Right atrium auricular region (tissue), 2 donors: Measurements from ENCODE around the gene SNX14. TPM values are rescaled to one million over a fixed set of nuclear protein-coding genes. Genes with fewer than 3 reads are reported as not detected.
"Not testable (repeated sequence)": the region's sequence is repeated elsewhere in the genome, so short reads cannot be mapped to it uniquely, and the experiment has no call there.

Experiments used
- DNase-seq: peaks from one replicate; pipeline ENCODE4 v3.0.0-alpha.2; 2019; ENCODE audit warnings: low spot score
- H3K27ac ChIP-seq, 2 donors: fragments of 200-600 bp; sonication (generic); 1 replicate in 1 of 2; 2 replicates in 1 of 2; pipeline ENCODE4 v1.5.1; 2016 to 2019
- H3K27me3 ChIP-seq, 2 donors: fragments of 200-600 bp; sonication (generic); one replicate each; pipeline versions ENCODE4 v1.5.1 to v1.6.0; 2017 to 2019
- H3K36me3 ChIP-seq: fragments of 200-600 bp; sonication (generic); one replicate; pipeline ENCODE4 v1.5.1; 2016
- H3K4me1 ChIP-seq, 2 donors: fragments of 200-600 bp; sonication (generic); one replicate each; pipeline versions ENCODE4 v1.5.1 to v1.6.0; 2017 to 2019
- H3K4me3 ChIP-seq, 2 donors: fragments of 200-600 bp; sonication (generic); 1 replicate in 1 of 2; 2 replicates in 1 of 2; pipeline ENCODE4 v1.5.1; 2017 to 2019; ENCODE audit warnings: mild to moderate bottlenecking in 1 of 2, moderate library complexity in 1 of 2
- H3K9me3 ChIP-seq, 2 donors: fragments of 200-600 bp; sonication (generic); one replicate each; pipeline ENCODE4 v1.5.1; 2019
- total RNA-seq, 2 donors: library from RNA; depleted of rRNA; stranded (reverse); fragments of >200 nt; gene quantifications; one replicate each; pipeline ENCODE4 v1.1.0, GENCODE V29; 2016
- TF ChIP-seq, protein P1 (sequence below), 2 donors: fragments of 200-600 bp; sonication (generic); IDR thresholded peaks; one replicate each; pipeline ENCODE4 v1.5.1; 2019; ENCODE audit warnings: antibody characterized with exemption in 2 of 2

Gene SNX14
- total RNA-seq, 2 donors from 2014 or later, result 37.7 to 57.2 TPM

- no peak overlapping the region for H3K27ac ChIP-seq
- no peaks in the 10 kb centered on the region for H3K4me1 ChIP-seq
- no peaks in the 10 kb centered on the region for H3K27me3 ChIP-seq
- no peaks in the 10 kb centered on the region for H3K9me3 ChIP-seq
- TF ChIP-seq, protein P1, sequence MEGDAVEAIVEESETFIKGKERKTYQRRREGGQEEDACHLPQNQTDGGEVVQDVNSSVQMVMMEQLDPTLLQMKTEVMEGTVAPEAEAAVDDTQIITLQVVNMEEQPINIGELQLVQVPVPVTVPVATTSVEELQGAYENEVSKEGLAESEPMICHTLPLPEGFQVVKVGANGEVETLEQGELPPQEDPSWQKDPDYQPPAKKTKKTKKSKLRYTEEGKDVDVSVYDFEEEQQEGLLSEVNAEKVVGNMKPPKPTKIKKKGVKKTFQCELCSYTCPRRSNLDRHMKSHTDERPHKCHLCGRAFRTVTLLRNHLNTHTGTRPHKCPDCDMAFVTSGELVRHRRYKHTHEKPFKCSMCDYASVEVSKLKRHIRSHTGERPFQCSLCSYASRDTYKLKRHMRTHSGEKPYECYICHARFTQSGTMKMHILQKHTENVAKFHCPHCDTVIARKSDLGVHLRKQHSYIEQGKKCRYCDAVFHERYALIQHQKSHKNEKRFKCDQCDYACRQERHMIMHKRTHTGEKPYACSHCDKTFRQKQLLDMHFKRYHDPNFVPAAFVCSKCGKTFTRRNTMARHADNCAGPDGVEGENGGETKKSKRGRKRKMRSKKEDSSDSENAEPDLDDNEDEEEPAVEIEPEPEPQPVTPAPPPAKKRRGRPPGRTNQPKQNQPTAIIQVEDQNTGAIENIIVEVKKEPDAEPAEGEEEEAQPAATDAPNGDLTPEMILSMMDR (IDR thresholded peaks at IDR 0.05), result no peak
- no peak for DNase-seq
- no peak overlapping the region for H3K4me3 ChIP-seq
- peaks cover 23% of the 10 kb centered on the region for H3K36me3 ChIP-seq
These were observed 42.4 kb downstream of the SNX14 start for GRCh38 chr6:85551264-85551663.

DNA sequence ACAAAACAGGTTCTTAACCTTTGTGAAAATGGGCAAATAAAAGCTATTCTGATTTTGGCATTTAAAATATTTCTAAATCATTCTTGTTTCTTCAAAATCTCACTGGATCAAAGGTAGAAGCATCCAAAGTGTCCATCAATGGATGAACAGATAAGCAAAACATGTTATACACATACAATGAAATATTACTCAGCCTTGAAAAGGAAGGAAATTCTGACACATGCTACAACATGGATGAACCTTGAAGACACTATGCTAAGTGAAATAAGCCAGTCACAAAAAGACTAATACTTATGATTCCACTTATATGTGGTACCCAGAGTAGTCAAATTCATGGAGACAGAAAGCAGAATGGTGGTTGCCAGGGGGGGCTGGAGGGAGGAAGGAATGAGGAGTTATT is 45.9 kb downstream of the SNX14 start:
- peaks cover 37% of the 10 kb centered on the region for H3K36me3 ChIP-seq
- H3K4me1 ChIP-seq, result no peaks in the 10 kb centered on the region
- H3K27me3 ChIP-seq, result no peaks in the 10 kb centered on the region
- TF ChIP-seq, protein P1 (IDR thresholded peaks at IDR 0.05), result no peak
- DNase-seq, result no peak
- H3K9me3 ChIP-seq, result no peaks in the 10 kb centered on the region
- H3K27ac ChIP-seq, result no peak overlapping the region
- no peak overlapping the region for H3K4me3 ChIP-seq

DNA sequence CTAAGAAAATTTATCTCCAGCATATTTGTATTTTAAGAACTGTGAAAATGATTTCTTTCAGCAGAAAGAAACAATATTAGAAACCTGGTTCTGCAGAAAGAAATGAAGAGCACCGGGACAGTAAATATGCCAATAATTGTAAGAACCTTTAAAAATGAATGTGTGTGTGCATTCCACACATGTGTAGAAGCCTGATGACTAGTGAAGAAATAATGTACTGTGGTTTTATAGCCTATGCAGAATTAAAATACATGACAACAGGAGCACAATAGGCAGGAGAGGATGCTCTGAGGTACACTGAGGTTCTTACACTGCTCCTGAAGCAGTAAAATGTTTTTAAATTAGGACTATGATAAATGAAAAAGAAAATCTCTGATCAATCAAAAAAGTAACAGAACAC is 48.9 kb downstream of the SNX14 start:
- TF ChIP-seq, protein P1 (IDR thresholded peaks at IDR 0.05), result no peak
- H3K4me1 ChIP-seq, result no peaks in the 10 kb centered on the region
- H3K4me3 ChIP-seq, result no peak overlapping the region
- no peak for DNase-seq
- peaks cover 40% of the 10 kb centered on the region for H3K36me3 ChIP-seq
- no peaks in the 10 kb centered on the region for H3K9me3 ChIP-seq
- H3K27ac ChIP-seq, result no peak overlapping the region
- no peaks in the 10 kb centered on the region for H3K27me3 ChIP-seq

DNA sequence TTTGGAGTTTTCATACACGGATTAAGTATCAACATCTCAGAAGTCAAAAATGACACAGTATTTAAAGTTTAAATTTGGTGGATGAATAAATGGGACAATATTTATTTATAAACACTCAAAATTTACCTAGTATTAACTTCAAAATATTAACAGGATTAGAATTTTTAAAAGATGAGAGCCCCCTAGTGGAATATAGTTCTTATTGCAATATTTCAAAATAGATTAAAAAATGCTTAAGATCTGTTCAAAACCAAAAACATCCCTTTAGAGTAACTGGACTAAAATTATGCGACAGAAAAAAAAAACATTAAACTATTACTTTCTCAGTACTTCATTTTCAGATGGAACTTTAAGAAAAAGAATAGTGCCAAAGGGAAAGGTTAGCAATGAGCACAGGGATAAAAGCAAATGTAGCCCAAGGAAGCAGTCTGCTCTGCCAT is 56.6 kb downstream of the SNX14 start:
- no peak overlapping the region for H3K4me3 ChIP-seq
- no peak for DNase-seq
- no peak overlapping the region for H3K27ac ChIP-seq
- no peaks in the 10 kb centered on the region for H3K27me3 ChIP-seq
- TF ChIP-seq, protein P1 (IDR thresholded peaks at IDR 0.05), result peak; percentile 39 to 76
- peaks cover 14% of the 10 kb centered on the region for H3K36me3 ChIP-seq
- no peaks in the 10 kb centered on the region for H3K9me3 ChIP-seq
- H3K4me1 ChIP-seq, result no peaks in the 10 kb centered on the region

DNA sequence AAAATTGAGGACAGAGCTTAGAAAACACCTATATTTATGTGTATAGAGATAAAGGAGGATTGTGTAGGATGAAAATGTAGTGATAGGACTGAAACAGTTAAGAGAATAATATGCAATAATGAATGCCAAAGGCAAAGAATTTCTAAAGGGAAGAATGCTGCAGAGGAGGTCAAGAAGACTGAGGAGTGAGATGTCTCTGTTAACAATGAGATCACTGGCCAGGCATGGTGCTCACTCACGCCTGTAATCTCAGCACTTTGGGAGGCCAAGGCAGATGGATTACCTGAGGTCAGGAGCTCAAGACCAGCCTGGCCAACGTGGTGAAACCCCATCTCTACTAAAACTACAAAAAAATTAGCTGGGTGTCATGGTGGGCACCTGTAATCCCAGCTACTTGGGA is 69.4 kb downstream of the SNX14 start:
- H3K4me3 ChIP-seq, H3K27me3 ChIP-seq, H3K27ac ChIP-seq, H3K4me1 ChIP-seq, DNase-seq, H3K9me3 ChIP-seq: not testable (repeated sequence)
- peaks cover 37% of the 10 kb centered on the region for H3K36me3 ChIP-seq

GRCh38 chr6:85516168-85516567 is 77.5 kb downstream of the SNX14 start:
- Histone ChIP-seq H3K4me1 (no peaks in the 10 kb centered on the region), H3K9me3 (no peaks in the 10 kb centered on the region), H3K4me3 (no peak overlapping the region), H3K27me3 (no peaks in the 10 kb centered on the region), H3K27ac (no peak overlapping the region), H3K36me3 (peaks cover 41% of the 10 kb centered on the region)
- TF ChIP-seq, protein P1 (IDR thresholded peaks at IDR 0.05), result no peak
- DNase-seq, result no peak
